HG03521 (cell line): ENCODE results near the gene ANKRD23.
"Not testable (repeated sequence)": the region's sequence is repeated elsewhere in the genome, so short reads cannot be mapped to it uniquely, and the experiment has no call there.

ENCODE experiments used
- ATAC-seq: cut with Tn5 transposase; IDR thresholded peaks from one replicate; pipeline ENCODE4 v1.9.1; 2021; ENCODE audit warnings: mild to moderate bottlenecking, moderate library complexity; ENCODE audit not compliant: unreplicated experiment

Gene ANKRD23

GRCh38 chr2:96843538-96844268 lies at the start of gene ANKRD23:
ANKRD23 (minus strand) TSS chr2:96844021; CDS start chr2:96843992, 29 bp downstream.
- ATAC-seq: no peak

DNA sequence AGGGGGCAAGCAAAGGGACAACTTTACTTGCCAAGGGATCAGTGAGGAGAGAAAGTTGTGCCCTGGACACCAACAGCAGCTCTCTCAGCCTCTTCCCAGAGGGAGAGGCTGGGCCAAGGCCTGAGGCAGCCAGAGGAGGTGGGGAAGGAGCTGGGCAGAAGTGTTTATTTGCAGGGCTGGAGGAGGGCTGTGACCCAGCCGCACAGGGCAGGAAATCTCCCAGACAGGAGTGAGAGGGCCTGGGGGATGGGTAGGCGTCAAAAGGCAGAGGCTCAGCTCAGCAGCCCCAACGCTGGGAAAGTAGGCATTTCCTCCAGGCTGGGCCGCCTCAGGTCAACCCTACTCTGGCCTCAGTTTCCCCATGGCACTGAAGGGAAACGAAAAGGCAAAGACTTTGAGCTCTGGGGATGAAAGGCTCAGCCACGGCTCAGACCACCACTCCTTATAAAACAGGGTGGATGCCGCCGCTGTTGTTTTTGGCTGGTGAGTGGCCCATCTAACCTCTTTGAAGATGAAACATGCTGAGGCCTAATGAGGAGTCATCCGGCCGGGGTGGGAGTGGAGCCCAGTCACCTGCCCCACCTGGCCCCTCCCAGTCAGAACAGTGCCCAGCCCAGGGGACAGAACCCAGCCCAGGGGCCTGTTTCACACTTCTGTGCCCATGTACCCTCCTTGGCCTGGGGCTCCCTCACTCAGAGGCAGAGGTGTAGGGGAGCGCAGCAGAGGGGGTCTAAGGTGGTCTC lies 47.9 kb upstream of the ANKRD23 start:
- no peak for ATAC-seq

DNA sequence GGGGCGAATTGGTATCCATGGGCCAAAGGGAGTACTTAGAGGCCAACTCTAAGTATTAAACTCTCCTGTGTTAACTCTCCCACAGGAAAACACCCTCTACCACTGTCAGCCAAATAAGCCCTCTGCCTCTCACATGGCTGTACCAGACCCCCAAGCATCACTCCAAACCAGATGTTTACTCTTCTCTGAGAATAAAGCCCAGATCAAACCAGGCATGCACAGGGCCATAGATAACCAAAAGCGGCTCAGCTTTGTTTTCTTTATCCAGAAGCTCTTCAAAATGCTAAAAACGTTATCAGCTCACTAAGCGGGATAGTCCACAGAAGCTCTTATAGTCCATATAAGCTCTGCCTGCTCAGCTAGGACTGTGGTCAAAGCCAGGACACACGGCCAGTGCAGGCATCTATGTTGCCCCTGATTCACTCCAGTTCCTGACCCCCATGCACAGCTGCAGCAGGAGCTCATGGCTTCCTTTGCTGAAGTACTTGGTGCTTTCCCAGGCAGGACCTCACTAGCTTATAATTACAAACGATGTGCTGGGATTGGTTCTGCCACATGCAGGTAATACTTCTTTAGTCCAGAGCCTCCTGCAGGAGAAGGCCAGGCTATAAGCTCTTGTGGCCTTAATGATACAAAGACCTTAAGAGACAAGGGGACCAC lies 47.0 kb upstream of the ANKRD23 start:
- ATAC-seq: no peak

DNA sequence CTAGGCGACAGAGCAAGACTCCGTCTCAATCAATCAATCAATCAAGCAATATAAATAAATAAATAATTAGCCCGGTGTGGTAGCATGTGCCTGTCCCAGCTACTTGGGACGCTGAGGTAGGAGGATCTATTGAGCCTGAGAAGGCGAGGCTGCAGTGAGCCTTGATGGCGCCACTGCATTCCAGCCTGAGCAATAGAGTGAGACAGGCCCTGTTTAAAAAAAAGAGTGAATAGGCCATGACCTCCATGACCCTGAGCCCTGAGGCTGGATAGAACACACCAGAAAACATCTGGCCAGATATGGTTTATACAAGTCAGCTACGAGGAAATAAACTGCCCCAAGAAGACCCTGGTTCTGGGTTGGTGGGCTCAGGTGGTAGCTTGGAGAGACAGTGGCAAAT lies 46.4 kb upstream of the ANKRD23 start:
- no peak for ATAC-seq

- ATAC-seq: not testable (repeated sequence)
Measured at GRCh38 chr2:96889502-96889901, 45.7 kb upstream of the ANKRD23 start.

DNA sequence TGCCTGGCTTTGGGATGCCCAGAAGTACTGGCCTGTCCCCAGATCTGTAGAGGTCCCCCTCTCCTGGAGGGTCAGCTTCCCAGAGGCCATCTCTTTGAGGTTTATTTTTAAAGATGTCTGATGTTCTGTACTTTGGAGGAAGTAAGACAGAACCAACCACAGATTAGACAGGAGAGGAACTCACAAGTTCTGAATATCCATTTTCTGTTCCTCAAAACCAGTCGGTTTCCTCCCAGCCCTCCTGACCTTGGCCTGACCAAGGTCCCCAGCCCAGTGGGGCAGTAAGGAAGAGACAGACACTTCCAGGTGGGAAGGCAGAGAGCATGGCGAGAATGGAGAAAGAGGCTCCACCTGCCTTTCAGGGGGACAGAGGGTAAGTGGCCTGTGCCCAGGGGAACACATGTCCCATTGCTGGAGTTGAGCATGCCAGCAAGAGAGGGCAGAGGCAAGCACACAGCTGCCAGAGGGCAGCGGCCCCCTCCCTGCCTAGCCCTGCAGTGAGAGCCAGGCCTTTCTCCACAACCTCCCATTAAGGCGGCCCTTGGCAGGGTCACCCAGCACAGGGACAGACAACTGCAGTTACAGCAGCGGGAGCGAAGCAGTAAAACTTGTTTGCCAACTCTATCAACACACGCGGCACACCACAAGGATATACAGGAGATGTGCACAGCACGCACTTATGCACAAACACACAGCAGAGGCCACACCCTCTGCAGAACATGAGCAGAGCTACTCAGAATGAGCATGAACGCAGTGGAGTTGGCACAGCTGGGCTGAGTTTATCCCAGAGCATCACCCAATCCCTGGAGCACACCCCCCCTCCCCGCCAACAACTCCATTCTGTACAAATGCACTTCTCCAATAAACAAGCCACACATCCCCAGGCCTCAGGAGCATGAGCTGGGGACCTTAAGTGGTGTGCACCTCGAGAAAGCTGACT lies 44.5 kb upstream of the ANKRD23 start:
- no peak for ATAC-seq

DNA sequence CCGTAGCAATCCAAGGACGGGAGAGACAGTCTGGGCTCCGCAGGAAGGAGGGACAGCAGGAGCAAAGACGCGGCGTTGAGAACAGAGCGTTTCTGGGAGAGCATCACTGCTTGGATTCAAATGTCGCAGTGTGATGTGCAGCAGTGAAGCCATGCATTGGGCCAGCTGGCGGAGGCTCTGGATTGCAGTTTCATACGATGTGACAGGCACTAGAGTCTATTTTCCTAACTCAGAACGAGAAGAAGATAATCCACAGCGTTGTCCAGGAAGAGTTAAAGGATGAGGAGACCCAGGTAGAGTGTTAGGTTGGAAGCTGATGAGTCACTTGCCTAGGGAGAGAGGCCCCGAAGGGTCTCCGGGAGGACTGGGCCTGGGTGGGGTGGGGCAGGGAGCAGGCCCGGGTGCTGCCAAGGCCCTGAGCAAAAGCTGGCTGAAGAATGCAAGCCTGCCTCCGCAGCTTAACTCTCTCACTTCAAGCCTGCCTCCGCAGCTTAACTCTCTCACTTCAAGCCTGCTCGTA lies 43.7 kb upstream of the ANKRD23 start:
- ATAC-seq: no peak

- no peak for ATAC-seq
Measured at GRCh38 chr2:96885432-96886347, 41.9 kb upstream of the ANKRD23 start.

DNA sequence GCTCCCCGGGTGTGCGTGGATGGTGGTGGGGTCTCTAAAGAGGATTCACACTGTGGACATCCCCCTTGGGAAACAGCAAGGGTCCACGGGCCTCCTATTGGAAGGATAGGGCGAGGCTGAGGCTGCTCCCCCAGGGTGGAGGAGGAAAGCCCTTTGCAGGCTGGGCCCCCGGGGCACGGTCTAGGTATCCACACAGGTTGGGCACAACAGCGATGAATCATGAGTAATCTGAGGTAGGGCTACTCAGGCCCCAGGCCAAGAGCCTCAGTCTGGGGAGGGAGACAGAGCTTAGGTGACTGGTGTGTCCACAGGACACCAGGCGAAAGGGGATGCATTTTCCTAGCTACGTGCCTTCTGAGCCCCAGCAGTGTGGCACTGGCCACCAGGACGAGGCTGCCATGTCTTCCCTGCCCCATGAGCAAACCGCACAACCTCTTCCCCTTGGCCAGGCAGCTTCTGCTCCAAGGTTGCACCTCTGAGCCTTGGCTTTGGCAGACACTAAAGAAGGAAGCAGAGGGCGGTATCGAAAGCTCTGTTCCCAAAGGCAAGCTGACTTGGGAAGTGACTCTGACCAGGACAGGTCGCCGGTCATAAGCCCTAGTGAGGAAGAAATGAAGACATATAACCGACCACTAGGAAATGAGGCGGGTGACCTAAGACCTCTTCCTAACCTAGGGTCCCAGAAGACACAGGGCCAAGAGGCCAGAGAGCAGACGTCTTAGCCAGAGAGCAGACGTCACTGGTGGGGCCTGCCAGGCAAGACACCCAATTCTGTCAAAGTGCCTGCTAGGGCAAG lies 40.7 kb upstream of the ANKRD23 start:
- no peak for ATAC-seq

DNA sequence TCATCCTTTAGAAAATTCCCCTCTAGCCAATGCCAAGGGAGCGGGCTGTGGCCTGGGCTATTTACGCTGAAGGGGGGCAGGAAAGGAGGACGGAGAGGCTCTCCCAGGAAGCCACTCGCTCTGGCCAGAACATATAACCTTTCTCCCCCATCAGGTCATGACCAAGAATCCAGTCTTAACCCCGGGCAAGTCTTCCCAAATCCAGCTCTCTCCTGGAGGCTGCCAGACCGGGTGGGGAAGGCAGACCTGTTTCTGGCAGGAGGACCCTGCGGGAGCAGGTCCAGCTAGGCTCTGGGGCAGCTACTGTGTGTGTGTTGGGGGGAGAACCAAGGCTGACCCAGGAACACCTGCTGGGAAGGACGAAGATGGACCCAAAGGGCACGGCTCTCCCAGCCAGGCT lies 39.5 kb upstream of the ANKRD23 start:
- ATAC-seq: no peak

DNA sequence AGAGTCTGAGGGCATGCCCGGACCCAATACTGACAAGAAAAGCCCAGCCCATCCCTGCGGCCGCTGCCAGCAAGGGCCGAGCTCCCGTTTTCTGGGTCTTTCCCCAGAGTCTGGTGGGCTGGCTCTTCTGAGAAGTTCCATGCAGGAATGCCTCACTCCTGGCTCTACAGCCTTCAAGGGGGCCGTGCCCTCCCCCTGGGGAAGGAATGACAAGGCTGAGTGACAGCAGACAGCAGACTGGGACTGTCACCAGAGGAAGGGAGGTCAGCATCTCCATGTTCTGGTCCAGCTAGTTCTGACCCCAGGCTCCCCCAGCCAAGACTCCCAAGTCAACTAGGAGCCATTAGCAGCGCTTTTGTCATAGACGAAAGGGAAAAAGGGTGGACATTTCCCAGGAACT lies 39.1 kb upstream of the ANKRD23 start:
- no peak for ATAC-seq

DNA sequence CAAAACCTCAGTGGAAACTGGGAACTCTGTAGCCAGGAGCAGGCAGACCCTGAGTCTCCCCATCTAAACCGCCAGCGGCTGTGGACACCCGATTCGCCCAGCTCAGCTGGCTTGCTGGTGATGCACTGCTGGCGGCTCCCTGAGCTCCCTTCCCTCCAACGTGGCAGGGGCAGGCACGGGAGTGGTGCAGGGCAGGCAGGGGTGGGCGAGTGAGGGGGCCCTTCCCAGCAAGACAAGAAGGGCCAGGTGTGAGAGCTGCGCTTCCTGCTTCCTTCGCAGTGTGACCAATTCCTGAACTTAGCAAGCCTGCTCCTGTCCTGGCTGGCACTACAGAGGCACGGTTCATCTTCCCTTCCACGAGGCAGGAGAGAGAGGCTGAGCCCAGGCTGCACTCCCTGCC lies 38.4 kb upstream of the ANKRD23 start:
- no peak for ATAC-seq

DNA sequence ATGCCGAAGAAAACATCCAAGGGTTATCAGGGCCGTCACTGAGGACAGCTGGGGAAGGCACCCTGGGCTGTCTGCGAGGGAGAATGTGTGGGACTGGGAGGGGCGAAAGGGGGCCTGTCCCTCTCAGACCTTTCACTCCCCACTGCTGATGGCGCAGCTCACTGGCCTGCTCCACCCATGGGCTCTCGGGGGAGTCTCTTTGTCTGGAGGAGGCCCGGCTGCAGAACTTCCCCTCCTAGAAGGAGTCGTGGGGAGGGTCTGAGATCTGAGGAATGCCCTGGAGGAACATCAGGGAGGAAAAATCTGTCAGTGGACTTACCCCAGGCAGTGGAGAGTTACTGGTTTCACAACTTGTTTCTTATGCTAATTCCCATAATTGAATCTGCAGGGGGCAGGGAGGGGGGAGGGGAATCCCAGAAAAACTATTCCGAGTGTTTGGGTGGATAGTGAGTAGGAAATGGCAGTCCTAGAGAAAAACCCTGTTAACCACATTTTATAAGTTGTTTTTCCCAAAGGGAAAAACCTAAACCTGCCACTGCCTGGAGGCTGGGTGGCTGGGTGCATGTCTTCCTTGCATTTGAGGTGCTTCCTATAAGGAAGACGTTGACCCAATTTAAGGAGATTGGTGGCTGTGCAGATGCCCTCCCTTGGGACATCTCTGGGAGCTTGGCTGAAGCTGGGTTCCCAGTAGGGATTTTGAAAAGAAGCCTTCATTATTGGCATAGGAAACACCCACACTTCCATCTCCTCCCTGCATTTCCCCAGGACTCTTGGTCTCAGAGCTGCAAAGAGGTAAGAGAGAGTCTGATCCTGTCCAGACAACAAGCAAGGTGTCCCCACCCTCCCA lies 37.8 kb upstream of the ANKRD23 start:
- no peak for ATAC-seq

DNA sequence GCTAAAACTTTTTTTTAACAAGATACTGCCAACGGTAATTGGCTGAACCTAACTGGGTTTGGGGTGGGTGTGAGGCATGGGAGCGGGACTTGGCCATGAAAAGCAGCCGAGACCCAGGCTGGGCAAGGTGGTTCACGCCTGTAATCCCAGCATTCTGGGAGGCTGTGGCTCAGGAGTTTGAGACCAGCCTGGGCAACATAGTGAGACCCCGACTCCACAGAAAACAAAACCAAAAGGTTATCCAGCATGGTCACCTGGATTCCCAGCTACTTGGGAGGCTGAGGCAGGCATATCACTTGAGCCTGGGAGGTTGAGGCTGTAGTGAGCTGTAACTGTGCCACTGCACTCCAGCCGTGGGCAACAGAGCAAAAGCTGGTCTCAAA lies 37.1 kb upstream of the ANKRD23 start:
- no peak for ATAC-seq

- ATAC-seq: no peak
Measured at GRCh38 chr2:96879545-96880040, 35.8 kb upstream of the ANKRD23 start.

GRCh38 chr2:96878796-96879544 lies 35.1 kb upstream of the ANKRD23 start:
- no peak for ATAC-seq

GRCh38 chr2:96878171-96878570 lies 34.4 kb upstream of the ANKRD23 start:
- no peak for ATAC-seq
